ENCODE results near the gene ATG101.

DNA sequence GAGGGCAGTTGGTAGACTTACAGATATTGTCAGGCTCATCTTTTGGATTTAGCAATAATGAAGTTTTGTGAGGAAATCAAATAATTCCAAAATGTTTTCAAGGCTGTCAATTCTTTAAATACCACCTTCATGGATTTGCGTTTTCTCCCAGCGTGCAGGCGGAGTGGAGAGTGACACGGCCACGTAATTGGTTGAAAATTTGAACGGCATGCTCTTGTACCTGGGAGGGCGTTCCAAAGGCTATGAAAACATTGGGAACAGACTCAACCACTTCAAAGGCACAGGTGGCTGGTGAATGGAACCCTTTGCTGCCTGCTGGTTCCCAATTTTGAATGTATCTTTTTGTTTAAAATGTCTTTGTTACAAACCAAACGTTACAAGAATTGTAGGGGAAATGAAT is 22.1 kb downstream of the ATG101 start:
- no peak for TF ChIP-seq POLR2A (IDR thresholded peaks at IDR 0.05)
- TF ChIP-seq, protein P1, sequence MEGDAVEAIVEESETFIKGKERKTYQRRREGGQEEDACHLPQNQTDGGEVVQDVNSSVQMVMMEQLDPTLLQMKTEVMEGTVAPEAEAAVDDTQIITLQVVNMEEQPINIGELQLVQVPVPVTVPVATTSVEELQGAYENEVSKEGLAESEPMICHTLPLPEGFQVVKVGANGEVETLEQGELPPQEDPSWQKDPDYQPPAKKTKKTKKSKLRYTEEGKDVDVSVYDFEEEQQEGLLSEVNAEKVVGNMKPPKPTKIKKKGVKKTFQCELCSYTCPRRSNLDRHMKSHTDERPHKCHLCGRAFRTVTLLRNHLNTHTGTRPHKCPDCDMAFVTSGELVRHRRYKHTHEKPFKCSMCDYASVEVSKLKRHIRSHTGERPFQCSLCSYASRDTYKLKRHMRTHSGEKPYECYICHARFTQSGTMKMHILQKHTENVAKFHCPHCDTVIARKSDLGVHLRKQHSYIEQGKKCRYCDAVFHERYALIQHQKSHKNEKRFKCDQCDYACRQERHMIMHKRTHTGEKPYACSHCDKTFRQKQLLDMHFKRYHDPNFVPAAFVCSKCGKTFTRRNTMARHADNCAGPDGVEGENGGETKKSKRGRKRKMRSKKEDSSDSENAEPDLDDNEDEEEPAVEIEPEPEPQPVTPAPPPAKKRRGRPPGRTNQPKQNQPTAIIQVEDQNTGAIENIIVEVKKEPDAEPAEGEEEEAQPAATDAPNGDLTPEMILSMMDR (IDR thresholded peaks at IDR 0.05): no peak
